Keratinocyte (primary cell): ENCODE measurements around the gene FAM204A. TPM values are rescaled to one million over a fixed set of nuclear protein-coding genes. Genes with fewer than 3 reads are reported as not detected.

Source experiments
- DNase-seq: peaks from one replicate; pipeline ENCODE4 v3.0.0-alpha.2; 2011; ENCODE audit warnings: low read depth, missing footprints, low spot score
- FAIRE-seq: peaks from 2 replicates; lab custom pipeline; 2011; peaks lifted over from hg19 to GRCh38; lab: Jason Lieb, UNC
- H2AFZ ChIP-seq: 2 replicates; pipeline ENCODE4 v1.6.0; 2012; ENCODE audit warnings: low read length, control low read depth, inconsistent platforms; ENCODE audit not compliant: control insufficient read depth
- H3K27ac ChIP-seq: 2 replicates; pipeline ENCODE4 v1.5.1; 2011; ENCODE audit warnings: low read length; ENCODE audit not compliant: control insufficient read depth, insufficient read depth
- H3K27me3 ChIP-seq: 3 replicates; pipeline ENCODE4 v1.6.0; 2011; ENCODE audit warnings: low read length; ENCODE audit not compliant: control insufficient read depth, insufficient read depth; ENCODE audit errors: extremely low read depth
- H3K36me3 ChIP-seq, 2 experiments: 2 replicates in 1 of 2; 3 replicates in 1 of 2; pipeline ENCODE4 v1.5.1; 2011; ENCODE audit warnings: low read length in 2 of 2, mild to moderate bottlenecking in 1 of 2; ENCODE audit not compliant: control insufficient read depth in 2 of 2, insufficient read depth in 2 of 2; ENCODE audit errors: extremely low read depth in 1 of 2
- H3K4me1 ChIP-seq: 3 replicates; pipeline ENCODE4 v1.5.1; 2011; ENCODE audit warnings: low read length; ENCODE audit not compliant: control insufficient read depth, insufficient read depth; ENCODE audit errors: extremely low read depth
- H3K4me2 ChIP-seq: 3 replicates; pipeline ENCODE4 v1.6.0; 2011; ENCODE audit warnings: low read depth, low read length; ENCODE audit not compliant: control insufficient read depth, insufficient read depth; ENCODE audit errors: extremely low read depth
- H3K4me3 ChIP-seq, 3 experiments: fragments of 200-600 bp in 1 of 3; sonication (generic) in 1 of 3; 2 replicates in 2 of 3; 3 replicates in 1 of 3; pipeline ENCODE4 v1.5.1; 2011 to 2016; ENCODE audit warnings: low read length in 3 of 3, mild to moderate bottlenecking in 3 of 3, control low read depth in 2 of 3, inconsistent platforms in 1 of 3, low read depth in 1 of 3, mixed read lengths in 1 of 3, mixed run types in 1 of 3, moderate library complexity in 1 of 3; ENCODE audit not compliant: control insufficient read depth in 2 of 3, insufficient read depth in 2 of 3; ENCODE audit errors: extremely low read depth in 1 of 3
- H3K79me2 ChIP-seq: 2 replicates; pipeline ENCODE4 v1.6.0; 2012; ENCODE audit warnings: low read length; ENCODE audit not compliant: control insufficient read depth, insufficient read depth
- H3K9ac ChIP-seq: 3 replicates; pipeline ENCODE4 v1.6.0; 2011; ENCODE audit warnings: low read length; ENCODE audit not compliant: control insufficient read depth, insufficient read depth; ENCODE audit errors: extremely low read depth
- H3K9me1 ChIP-seq: 3 replicates; pipeline ENCODE4 v1.6.0; 2011; ENCODE audit warnings: low read length; ENCODE audit not compliant: control insufficient read depth, insufficient read depth; ENCODE audit errors: extremely low read depth
- H3K9me3 ChIP-seq: 2 replicates; pipeline ENCODE4 v1.5.1; 2012; ENCODE audit warnings: low read depth, low read length; ENCODE audit not compliant: control insufficient read depth
- H4K20me1 ChIP-seq: 3 replicates; pipeline ENCODE4 v1.6.0; 2011; ENCODE audit warnings: low read length; ENCODE audit not compliant: control insufficient read depth, insufficient read depth; ENCODE audit errors: extremely low read depth
- CTCF ChIP-seq, 3 experiments: IDR thresholded peaks in 1 of 3; conservative IDR thresholded peaks in 1 of 3; optimal IDR thresholded peaks in 1 of 3; 2 replicates in 2 of 3; 3 replicates in 1 of 3; pipeline versions ENCODE3 to v1.5.1; 2011; ENCODE audit warnings: low read length in 3 of 3, mild to moderate bottlenecking in 3 of 3, moderate library complexity in 2 of 3, control low read depth in 1 of 3, inconsistent platforms in 1 of 3; ENCODE audit not compliant: insufficient read depth in 2 of 3; ENCODE audit errors: extremely low read depth in 1 of 3
- EZH2 ChIP-seq: IDR thresholded peaks from one replicate; pipeline ENCODE4 v1.6.1; 2012; ENCODE audit warnings: inconsistent platforms, mild to moderate bottlenecking, low read length, moderate library complexity
- dilution Hi-C: fragments of 300-500 bp; cut with MboI; formaldehyde crosslinking; loops from one replicate; pipeline ENCODE4 v1.7.0; 2020; ENCODE audit warnings: low sequenced_read_pairs; ENCODE audit not compliant: extremely low pct_ligation_motif_present
- polyA plus RNA-seq, 5 experiments: library from polyadenylated mRNA; depleted of rRNA in 3 of 5; stranded (reverse) in 3 of 5; stranded (forward) in 1 of 5; unstranded in 1 of 5; fragments of >200 nt; gene quantifications; 1 replicate in 1 of 5; 2 replicates in 3 of 5; 3 replicates in 1 of 5; pipeline versions ENCODE4 v1.2.1 to v1.2.3, GENCODE V29; 2011 to 2012; ENCODE audit warnings: missing spikeins in 2 of 5, low read depth in 1 of 5, low replicate concordance in 1 of 5

Gene FAM204A
- polyA plus RNA-seq, 1 donor (not counting 4 experiments of a cell fraction or from before 2014, with no cell fraction given), result 38.6 TPM

GRCh38 chr10:118332236-118332635, 9.9 kb downstream of the FAM204A start:
- no peak for DNase-seq

GRCh38 chr10:118330295-118331076, 11.6 kb downstream of the FAM204A start:
- Histone ChIP-seq H3K27me3 (no peaks in the 10 kb centered on the region), H3K27ac (no peak overlapping the region), H3K79me2 (peaks cover 3% of the 10 kb centered on the region), H3K4me3 (no peak overlapping the region), H4K20me1 (no peaks in the 10 kb centered on the region), H3K9ac (no peak overlapping the region), H3K4me2 (no peak overlapping the region), H3K9me3 (no peaks in the 10 kb centered on the region), H3K4me1 (peaks cover 3% of the 10 kb centered on the region), H3K36me3 (peaks cover 23 to 24% of the 10 kb centered on the region in 2 experiments), H2AFZ (no peak overlapping the region), H3K9me1 (no peaks in the 10 kb centered on the region)
- TF ChIP-seq EZH2, result no peak
- TF ChIP-seq CTCF (optimal IDR thresholded peaks at IDR 0.05 in 1 of 3, IDR thresholded peaks at IDR 0.05 in 1 of 3, conservative IDR thresholded peaks at IDR 0.05 in 1 of 3; ENCODE audit: extremely low read depth in 1 of 3, insufficient read depth in 2 of 3, low read length in 3 of 3), result no peak
- no peak for FAIRE-seq
- dilution Hi-C loops, result no loop called here
- no peak for DNase-seq

More at GRCh38 chr10:118332236-118332635, 9.9 kb downstream of the FAM204A start:
- no peak for FAIRE-seq
- Histone ChIP-seq H3K36me3 (peaks cover 24 to 25% of the 10 kb centered on the region in 2 experiments), H3K27ac (no peak overlapping the region), H2AFZ (no peak overlapping the region), H3K27me3 (no peaks in the 10 kb centered on the region), H3K4me3 (no peak overlapping the region), H3K9me1 (no peaks in the 10 kb centered on the region), H4K20me1 (no peaks in the 10 kb centered on the region), H3K9ac (no peak overlapping the region), H3K4me1 (peaks cover 3% of the 10 kb centered on the region), H3K79me2 (peaks cover 3% of the 10 kb centered on the region), H3K9me3 (no peaks in the 10 kb centered on the region), H3K4me2 (no peak overlapping the region)
- dilution Hi-C loops, result no loop called here
- TF ChIP-seq CTCF (optimal IDR thresholded peaks at IDR 0.05 in 1 of 3, IDR thresholded peaks at IDR 0.05 in 1 of 3, conservative IDR thresholded peaks at IDR 0.05 in 1 of 3; ENCODE audit: extremely low read depth in 1 of 3, insufficient read depth in 2 of 3, low read length in 3 of 3) (no peak), EZH2 (no peak)
